Measurements from ENCODE around the gene SLC23A3.

Gene SLC23A3

DNA sequence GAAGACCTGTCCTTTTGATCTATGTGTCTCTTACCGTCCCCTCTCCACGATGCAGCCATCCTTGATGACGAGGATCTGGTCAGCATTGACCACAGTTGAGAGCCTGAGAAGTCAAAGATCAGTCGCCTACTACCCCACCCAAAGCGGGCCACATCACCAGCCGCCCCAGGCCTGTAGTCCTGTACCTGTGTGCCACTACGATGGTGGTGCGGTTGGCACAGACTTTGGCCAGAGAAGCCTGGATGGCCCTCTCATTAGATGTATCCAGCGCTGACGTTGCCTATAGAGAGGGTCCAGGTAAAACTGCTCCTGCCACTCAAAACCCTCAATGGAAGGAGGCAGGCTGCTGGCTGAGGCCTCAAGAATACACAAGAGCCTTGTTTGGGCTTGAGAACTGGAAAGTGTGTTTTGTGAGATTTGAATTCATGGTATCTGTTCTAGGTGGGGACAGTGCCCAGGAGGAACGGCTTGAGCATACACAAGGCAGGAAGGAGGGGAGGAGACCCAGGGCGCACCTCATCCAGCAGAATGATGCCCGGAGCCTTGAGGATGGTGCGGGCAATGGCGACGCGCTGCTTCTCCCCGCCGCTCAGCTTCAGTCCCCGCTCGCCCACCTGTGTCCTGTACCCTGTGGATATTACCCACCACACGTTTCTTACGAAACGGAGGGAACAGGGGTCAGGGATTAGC, 40.5 kb upstream of the SLC23A3 start:
- POLR2A ChIA-PET, result interaction anchor here (1.2 kb wide), 1 partner anchor 34 kb away, joined by 4 read pairs; the partner anchor contains the start of gene CNPPD1
- DNase-seq (ENCODE audit: extremely low spot score), result no peak
- no peak for TF ChIP-seq HDGF (IDR thresholded peaks at IDR 0.05; ENCODE audit: borderline replicate concordance)
- no peak for TF ChIP-seq LEF1 (IDR thresholded peaks at IDR 0.05; ENCODE audit: borderline replicate concordance)
- no peak for TF ChIP-seq FOXM1 (IDR thresholded peaks at IDR 0.05; ENCODE audit: borderline replicate concordance)
- no peak for TF ChIP-seq ZNF384 (IDR thresholded peaks at IDR 0.05)
- CTCF ChIA-PET, result no interaction called here

DNA sequence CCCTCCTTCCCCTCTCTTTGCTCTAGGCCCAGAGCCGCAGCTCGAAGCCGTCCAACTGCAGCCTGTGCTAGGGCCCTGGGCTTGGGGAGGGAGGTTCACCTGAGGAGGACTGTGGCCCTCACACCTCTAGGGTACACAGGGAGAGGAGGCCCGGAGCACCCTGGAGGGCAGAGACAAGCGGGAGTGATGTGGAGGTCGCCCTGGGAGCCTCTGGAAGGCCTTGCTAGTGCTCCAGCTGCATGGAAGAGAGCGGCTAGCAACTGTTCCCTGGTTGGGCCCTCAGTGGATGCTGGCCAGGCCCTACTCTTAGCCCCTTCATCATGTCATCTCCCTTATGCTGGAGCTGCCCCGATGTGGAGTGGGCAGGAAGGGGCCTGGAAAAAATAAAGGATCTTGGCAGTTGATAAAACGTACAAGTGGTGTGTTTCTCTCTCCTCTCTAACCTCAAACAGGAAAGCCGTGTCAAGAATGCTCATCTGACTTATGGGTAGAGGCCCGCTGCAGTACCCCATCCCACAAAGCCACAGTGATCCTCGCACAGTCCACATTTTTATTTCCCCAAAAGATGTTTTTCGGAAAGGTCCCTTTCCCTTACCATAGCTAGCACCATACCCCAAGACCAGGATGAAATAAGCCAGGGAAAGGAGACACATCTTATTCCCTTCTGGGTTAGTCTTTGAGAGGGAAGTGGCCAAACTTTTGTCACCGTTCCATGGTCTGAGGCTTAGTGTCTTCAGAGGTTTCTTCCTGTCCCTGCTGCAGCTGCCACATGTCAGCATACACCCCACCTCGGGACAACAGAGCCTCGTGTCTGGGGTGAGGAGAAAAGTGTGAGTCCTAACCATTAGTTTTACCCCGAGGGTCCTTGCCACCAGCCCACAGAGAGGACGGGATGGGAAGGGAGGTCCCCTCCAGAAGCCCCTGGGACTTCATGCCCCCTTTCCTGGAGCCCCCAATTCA, 39.7 kb upstream of the SLC23A3 start:
- no peak for DNase-seq (ENCODE audit: extremely low spot score)
- POLR2A ChIA-PET, result interaction anchor here (2.0 kb wide), 1 partner anchor 33 kb away, joined by 5 read pairs; the partner anchor contains the start of gene CNPPD1
- TF ChIP-seq NFRKB (IDR thresholded peaks at IDR 0.05), result no peak
- TF ChIP-seq FOXM1 (IDR thresholded peaks at IDR 0.05; ENCODE audit: borderline replicate concordance), result no peak
- TF ChIP-seq LEF1 (IDR thresholded peaks at IDR 0.05; ENCODE audit: borderline replicate concordance), result no peak
- no peak for TF ChIP-seq ELF4 (IDR thresholded peaks at IDR 0.05)
- no peak for TF ChIP-seq L3MBTL2 (conservative IDR thresholded peaks at IDR 0.05)
- no peak for TF ChIP-seq BHLHE40 (IDR thresholded peaks at IDR 0.05; ENCODE audit: borderline replicate concordance)
- no peak for TF ChIP-seq ZNF384 (IDR thresholded peaks at IDR 0.05)
- no peak for TF ChIP-seq FOXK2 (IDR thresholded peaks at IDR 0.05)
- no peak for TF ChIP-seq SUZ12 (IDR thresholded peaks at IDR 0.05)
- TF ChIP-seq FOXA1 (IDR thresholded peaks at IDR 0.05), result no peak
- no peak for TF ChIP-seq HDGF (IDR thresholded peaks at IDR 0.05; ENCODE audit: borderline replicate concordance)
- TF ChIP-seq SP1 (IDR thresholded peaks at IDR 0.05), result no peak
- TF ChIP-seq, protein P1, sequence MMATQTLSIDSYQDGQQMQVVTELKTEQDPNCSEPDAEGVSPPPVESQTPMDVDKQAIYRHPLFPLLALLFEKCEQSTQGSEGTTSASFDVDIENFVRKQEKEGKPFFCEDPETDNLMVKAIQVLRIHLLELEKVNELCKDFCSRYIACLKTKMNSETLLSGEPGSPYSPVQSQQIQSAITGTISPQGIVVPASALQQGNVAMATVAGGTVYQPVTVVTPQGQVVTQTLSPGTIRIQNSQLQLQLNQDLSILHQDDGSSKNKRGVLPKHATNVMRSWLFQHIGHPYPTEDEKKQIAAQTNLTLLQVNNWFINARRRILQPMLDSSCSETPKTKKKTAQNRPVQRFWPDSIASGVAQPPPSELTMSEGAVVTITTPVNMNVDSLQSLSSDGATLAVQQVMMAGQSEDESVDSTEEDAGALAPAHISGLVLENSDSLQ (IDR thresholded peaks at IDR 0.05), result no peak
- TF ChIP-seq TARDBP (IDR thresholded peaks at IDR 0.05), result no peak
- no peak for TF ChIP-seq ARNT (IDR thresholded peaks at IDR 0.05)
- TF ChIP-seq CTBP1 (IDR thresholded peaks at IDR 0.05; ENCODE audit: borderline replicate concordance), result no peak
- CTCF ChIA-PET, result no interaction called here

DNA sequence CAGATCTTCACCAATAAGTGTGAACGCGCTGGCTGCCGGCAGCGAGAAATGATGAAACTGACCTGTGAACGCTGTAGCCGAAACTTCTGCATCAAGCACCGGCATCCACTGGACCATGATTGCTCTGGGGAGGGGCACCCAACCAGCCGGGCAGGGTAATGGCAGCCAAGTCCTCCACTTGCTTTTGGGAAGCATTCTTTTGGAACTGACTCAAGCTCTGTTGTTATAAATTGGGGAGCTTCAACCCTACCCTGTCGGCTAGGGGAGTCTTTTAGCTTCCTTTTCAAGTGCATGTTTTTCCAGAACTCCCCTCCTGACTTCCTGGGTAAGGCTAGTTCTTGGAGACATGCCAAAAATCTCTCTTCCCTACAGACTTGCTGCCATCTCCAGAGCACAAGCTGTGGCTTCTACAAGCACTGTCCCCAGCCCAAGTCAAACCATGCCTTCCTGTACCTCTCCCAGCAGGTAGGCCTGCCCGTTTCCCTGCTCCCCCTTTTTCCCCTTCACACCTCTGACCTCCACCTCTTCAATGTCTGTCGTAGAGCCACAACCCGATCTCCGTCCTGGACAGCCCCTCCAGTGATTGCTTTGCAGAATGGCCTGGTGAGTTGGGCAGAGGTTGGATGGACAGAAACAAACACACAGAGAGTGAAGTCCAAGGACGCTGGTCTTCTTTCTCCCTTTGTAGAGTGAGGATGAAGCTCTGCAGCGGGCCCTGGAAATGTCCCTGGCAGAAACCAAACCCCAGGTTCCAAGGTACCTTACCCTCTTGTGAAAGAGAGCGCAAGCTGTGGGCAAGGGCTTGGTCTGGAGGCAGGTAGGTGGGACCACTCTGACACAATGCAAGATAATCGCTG, 38.3 kb upstream of the SLC23A3 start:
- TF ChIP-seq FOXK2 (IDR thresholded peaks at IDR 0.05) (no peak), TARDBP (IDR thresholded peaks at IDR 0.05) (no peak), ARNT (IDR thresholded peaks at IDR 0.05) (no peak)
- DNase-seq (ENCODE audit: extremely low spot score), result no peak
- CTCF ChIA-PET, result interaction anchor here (0.8 to 1.1 kb wide), 2 partner anchors 32 to 89 kb away, joined by 3 read pairs; partner anchors contain the start of gene CNPPD1
- POLR2A ChIA-PET, result interaction anchor here (1.4 to 2.0 kb wide), 4 partner anchors 11 to 71 kb away, joined by 3 to 7 read pairs (median 5); partner anchors contain the start of genes CNPPD1 and DNAJB2

DNA sequence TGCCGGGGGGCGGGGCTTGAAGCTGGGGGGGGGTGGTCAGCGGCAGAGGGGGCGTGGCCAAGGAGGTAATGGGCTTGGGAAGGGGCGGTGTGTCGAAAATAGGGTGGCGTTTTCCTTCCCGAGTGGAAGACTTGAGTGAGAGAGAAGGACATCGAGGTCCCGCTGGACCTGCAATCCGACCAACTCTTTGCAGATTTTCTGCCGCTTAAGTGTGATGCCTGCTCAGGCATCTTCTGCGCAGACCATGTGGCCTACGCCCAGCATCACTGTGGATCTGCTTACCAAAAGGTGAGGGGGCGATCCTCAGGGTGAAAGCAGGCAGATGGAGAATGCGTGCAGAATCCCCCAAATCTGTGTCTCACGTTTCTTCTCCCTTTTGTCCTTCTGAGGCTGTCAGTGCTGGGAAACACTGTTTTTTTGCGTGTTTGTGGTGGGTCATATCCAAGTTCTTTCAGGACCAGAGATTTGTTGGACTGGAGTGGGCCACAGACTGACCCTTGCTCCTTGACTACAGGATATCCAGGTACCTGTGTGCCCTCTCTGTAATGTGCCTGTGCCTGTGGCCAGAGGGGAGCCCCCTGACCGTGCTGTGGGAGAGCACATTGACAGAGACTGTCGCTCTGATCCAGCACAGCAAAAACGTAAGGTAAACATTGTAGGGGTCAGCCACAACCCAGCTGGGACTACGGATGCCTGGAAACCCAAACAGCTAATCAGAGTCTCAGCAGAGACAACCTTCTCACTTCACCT, 37.5 kb upstream of the SLC23A3 start:
- POLR2A ChIA-PET, result interaction anchor here (0.7 to 2.4 kb wide), 9 partner anchors 9 to 86 kb away, joined by 3 to 25 read pairs (median 5); partner anchors contain the start of genes ABCB6, CNPPD1 and DNAJB2
- DNase-seq (ENCODE audit: extremely low spot score), result no peak
- no peak for TF ChIP-seq FOXK2 (IDR thresholded peaks at IDR 0.05)
- TF ChIP-seq HDGF (IDR thresholded peaks at IDR 0.05; ENCODE audit: borderline replicate concordance), result no peak
- TF ChIP-seq LEF1 (IDR thresholded peaks at IDR 0.05; ENCODE audit: borderline replicate concordance), result no peak
- TF ChIP-seq FOXA1 (IDR thresholded peaks at IDR 0.05), result no peak
- TF ChIP-seq CTBP1 (IDR thresholded peaks at IDR 0.05; ENCODE audit: borderline replicate concordance), result no peak
- no peak for TF ChIP-seq NFRKB (IDR thresholded peaks at IDR 0.05)
- no peak for TF ChIP-seq L3MBTL2 (conservative IDR thresholded peaks at IDR 0.05)
- no peak for TF ChIP-seq ELF4 (IDR thresholded peaks at IDR 0.05)
- no peak for TF ChIP-seq SUZ12 (IDR thresholded peaks at IDR 0.05)
- no peak for TF ChIP-seq FOXM1 (IDR thresholded peaks at IDR 0.05; ENCODE audit: borderline replicate concordance)
- TF ChIP-seq TARDBP (IDR thresholded peaks at IDR 0.05), result no peak
- no peak for TF ChIP-seq SP1 (IDR thresholded peaks at IDR 0.05)
- no peak for TF ChIP-seq ZNF384 (IDR thresholded peaks at IDR 0.05)
- no peak for TF ChIP-seq BHLHE40 (IDR thresholded peaks at IDR 0.05; ENCODE audit: borderline replicate concordance)
- TF ChIP-seq, protein P1 (IDR thresholded peaks at IDR 0.05), result no peak
- no peak for TF ChIP-seq ARNT (IDR thresholded peaks at IDR 0.05)
- CTCF ChIA-PET, result interaction anchor here (1.1 kb wide), 1 partner anchor 31 kb away, joined by 3 read pairs; the partner anchor contains the start of gene CNPPD1

Measured in HEK293T (cell line).